Mesothelial cell of epicardium (in vitro differentiated cells): ENCODE measurements around the gene NFE2L1. TPM values are rescaled to one million over a fixed set of nuclear protein-coding genes. Genes with fewer than 3 reads are reported as not detected.

ENCODE experiments used
- DNase-seq, 2 experiments: peaks; one replicate each; pipeline ENCODE4 v3.0.0; 2021; ENCODE audit warnings: low spot score in 2 of 2; ENCODE audit not compliant: unreplicated experiment in 2 of 2
- H3K27ac Mint-ChIP-seq: 2 replicates; pipeline ENCODE4 v1.8.0; 2021; ENCODE audit warnings: mixed read lengths
- H3K27me3 Mint-ChIP-seq: 2 replicates; pipeline ENCODE4 v1.8.0; 2021; ENCODE audit warnings: low read depth, mixed read lengths
- H3K36me3 Mint-ChIP-seq: 2 replicates; pipeline ENCODE4 v1.8.0; 2021; ENCODE audit warnings: mixed read lengths
- H3K4me1 Mint-ChIP-seq: 2 replicates; pipeline ENCODE4 v1.8.0; 2021; ENCODE audit warnings: mixed read lengths
- H3K4me3 Mint-ChIP-seq: 2 replicates; pipeline ENCODE4 v1.8.0; 2021; ENCODE audit warnings: mild to moderate bottlenecking, moderate library complexity, mixed read lengths
- H3K9me3 Mint-ChIP-seq: 2 replicates; pipeline ENCODE4 v1.8.0; 2021; ENCODE audit warnings: mixed read lengths
- CTCF ChIP-seq: fragments of 200-600 bp; sonication (generic); IDR thresholded peaks from one replicate; pipeline ENCODE4 v1.5.0; 2021; ENCODE audit warnings: antibody characterized with exemption; ENCODE audit not compliant: unreplicated experiment
- total RNA-seq: library from RNA; stranded (reverse); gene quantifications from 3 replicates; pipeline ENCODE4 v1.2.1, GENCODE V29; 2021

The NFE2L1 gene
- total RNA-seq, 1 donor from 2014 or later, result 134 TPM

GRCh38 chr17:48100591-48101011 is 52.4 kb downstream of the NFE2L1 start:
- Mint-ChIP-seq H3K36me3 (peaks cover 2% of the 10 kb centered on the region), H3K27me3 (no peaks in the 10 kb centered on the region), H3K9me3 (no peaks in the 10 kb centered on the region), H3K4me3 (peak overlapping the region; percentile 91), H3K4me1 (peaks cover 16% of the 10 kb centered on the region), H3K27ac (peak overlapping the region; percentile 93)
- peak; percentile 42 to 79 for DNase-seq
- TF ChIP-seq CTCF, result no peak

GRCh38 chr17:48101012-48101720 is 53.0 kb downstream of the NFE2L1 start, which contains the start of gene CBX1:
TSS of gene CBX1 (minus strand) at chr17:48101478. CDS start at chr17:48077004, 24,474 bp downstream.
- peaks cover under 1% of the 10 kb centered on the region for H3K36me3 Mint-ChIP-seq
- DNase-seq, result peak; percentile 90 to 94
- peak within 1 kb of the TSS; percentile 91 for H3K4me3 Mint-ChIP-seq
- no peaks in the 10 kb centered on the region for H3K9me3 Mint-ChIP-seq
- H3K27ac Mint-ChIP-seq, result peak within 1 kb of the TSS; percentile 93
- peaks cover 16% of the 10 kb centered on the region for H3K4me1 Mint-ChIP-seq
- no peaks in the 10 kb centered on the region for H3K27me3 Mint-ChIP-seq
- TF ChIP-seq CTCF, result no peak

GRCh38 chr17:48102043-48102750 is 54.0 kb downstream of the NFE2L1 start:
- Mint-ChIP-seq H3K36me3 (no peaks in the 10 kb centered on the region), H3K4me3 (peak overlapping the region; percentile 91), H3K27me3 (no peaks in the 10 kb centered on the region), H3K4me1 (peaks cover 16% of the 10 kb centered on the region), H3K9me3 (no peaks in the 10 kb centered on the region), H3K27ac (peak overlapping the region; percentile 53)
- DNase-seq, result no peak
- TF ChIP-seq CTCF, result no peak

GRCh38 chr17:48102798-48103715 is 54.9 kb downstream of the NFE2L1 start:
- Mint-ChIP-seq H3K36me3 (no peaks in the 10 kb centered on the region), H3K4me1 (peaks cover 18% of the 10 kb centered on the region), H3K9me3 (no peaks in the 10 kb centered on the region), H3K4me3 (no peak overlapping the region), H3K27me3 (no peaks in the 10 kb centered on the region), H3K27ac (no peak overlapping the region)
- TF ChIP-seq CTCF, result no peak
- no peak for DNase-seq

GRCh38 chr17:48104440-48104839 is 56.3 kb downstream of the NFE2L1 start:
- Mint-ChIP-seq H3K27ac (no peak overlapping the region), H3K4me1 (peaks cover 27% of the 10 kb centered on the region), H3K4me3 (no peak overlapping the region), H3K36me3 (no peaks in the 10 kb centered on the region), H3K27me3 (no peaks in the 10 kb centered on the region), H3K9me3 (no peaks in the 10 kb centered on the region)
- no peak for DNase-seq
- TF ChIP-seq CTCF, result no peak
